GM21526 (cell line): ENCODE results near the gene COL4A2.
"Not testable (repeated sequence)": the region's sequence is repeated elsewhere in the genome, so short reads cannot be mapped to it uniquely, and the experiment has no call there.

Experiments used
- ATAC-seq: cut with Tn5 transposase; IDR thresholded peaks from one replicate; pipeline ENCODE4 v1.9.1; 2021; ENCODE audit warnings: moderate library complexity; ENCODE audit not compliant: unreplicated experiment, low FRiP score

COL4A2 gene

DNA sequence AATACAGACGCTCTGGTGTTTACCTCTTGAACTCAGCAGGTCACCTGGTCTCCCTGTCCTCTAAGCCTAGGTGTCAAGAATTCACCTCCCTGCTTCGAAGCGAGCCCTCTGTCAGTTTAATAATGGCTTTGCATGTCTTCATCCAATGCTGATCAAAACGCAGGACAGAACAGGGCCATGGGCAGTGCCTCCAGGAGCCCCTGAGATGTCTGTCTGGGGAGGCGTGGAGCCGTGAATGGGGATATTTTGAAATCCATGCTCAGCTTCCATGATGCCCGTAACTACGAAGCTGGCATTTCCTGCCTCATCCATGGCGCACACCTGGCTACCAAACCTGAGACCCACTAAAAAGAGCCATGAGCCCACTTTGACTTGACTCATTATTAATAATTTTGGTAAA lies 140.7 kb downstream of the COL4A2 start:
- ATAC-seq: no peak

DNA sequence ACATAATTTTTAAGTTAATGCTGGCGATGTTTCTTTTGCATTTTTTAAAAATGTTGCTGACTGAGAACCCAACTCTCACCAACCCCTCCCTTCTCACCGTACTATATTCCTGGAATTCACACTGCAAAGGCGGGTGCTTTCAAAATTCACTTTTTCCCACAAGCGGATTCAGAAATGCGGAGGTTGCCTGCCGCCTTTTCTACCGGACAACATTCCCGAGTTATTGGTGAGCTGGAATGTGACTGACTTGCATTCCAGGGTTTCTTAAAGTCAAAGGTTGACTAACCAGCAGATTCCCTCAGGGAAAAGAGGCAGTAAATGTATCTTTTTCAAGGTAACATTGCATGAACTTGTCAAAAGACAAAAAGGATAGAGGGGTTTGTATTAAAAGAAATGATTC lies 141.1 kb downstream of the COL4A2 start:
- ATAC-seq: no peak

DNA sequence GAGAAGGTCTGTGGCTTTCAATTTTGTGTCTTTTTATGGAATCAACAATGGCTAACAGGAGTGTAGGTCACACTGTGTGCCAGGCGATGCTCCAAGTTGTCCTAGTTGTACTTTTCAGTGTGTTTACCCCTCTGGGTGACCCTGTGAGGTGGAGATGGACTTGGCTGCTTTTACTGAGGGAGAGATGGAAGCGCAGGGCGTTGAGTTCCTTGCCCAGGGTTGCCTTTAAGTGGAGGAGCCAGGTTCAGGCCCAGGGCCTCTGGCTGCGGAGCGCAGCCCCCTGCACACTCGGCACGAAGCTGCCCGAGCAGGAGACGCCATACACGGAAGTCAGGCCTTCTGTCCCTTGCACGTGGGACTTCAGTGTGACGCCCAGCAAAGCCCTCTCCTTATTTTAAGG lies 141.6 kb downstream of the COL4A2 start:
- ATAC-seq: no peak

DNA sequence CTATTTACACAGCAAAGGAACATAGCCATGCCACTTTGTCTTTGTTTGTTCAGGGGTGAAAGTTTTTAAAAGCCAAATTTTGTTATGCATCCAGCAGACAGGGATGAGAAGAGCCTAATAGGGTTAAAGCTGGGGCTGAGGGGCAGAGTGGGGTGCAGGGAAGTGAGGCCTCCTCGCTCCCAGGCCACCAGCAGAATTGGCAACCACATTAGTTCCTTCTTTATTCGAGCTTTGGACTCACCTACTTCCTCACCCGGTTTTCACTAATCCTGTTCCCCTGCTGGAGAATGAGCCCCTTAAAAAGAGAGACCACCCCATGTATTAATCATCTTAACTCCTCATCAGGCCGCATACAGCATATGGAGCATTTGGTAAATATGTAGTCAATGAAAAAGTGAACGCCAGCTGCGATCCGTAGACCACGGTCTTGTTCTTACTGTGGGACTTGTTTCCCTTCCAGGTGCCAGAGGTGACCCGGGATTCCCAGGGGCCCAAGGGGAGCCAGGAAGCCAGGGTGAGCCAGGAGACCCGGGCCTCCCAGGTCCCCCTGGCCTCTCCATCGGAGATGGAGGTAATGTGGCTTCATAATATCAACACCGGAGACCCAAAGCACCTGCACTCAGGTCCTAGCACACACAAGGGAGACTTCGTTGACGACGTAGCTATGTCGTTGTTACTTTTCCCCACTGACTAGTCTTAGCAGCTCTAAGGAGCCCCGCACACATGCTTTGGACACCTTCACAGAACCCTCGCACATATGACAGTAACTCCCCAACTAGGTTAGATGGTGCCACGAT lies 142.3 kb downstream of the COL4A2 start:
- ATAC-seq: no peak

DNA sequence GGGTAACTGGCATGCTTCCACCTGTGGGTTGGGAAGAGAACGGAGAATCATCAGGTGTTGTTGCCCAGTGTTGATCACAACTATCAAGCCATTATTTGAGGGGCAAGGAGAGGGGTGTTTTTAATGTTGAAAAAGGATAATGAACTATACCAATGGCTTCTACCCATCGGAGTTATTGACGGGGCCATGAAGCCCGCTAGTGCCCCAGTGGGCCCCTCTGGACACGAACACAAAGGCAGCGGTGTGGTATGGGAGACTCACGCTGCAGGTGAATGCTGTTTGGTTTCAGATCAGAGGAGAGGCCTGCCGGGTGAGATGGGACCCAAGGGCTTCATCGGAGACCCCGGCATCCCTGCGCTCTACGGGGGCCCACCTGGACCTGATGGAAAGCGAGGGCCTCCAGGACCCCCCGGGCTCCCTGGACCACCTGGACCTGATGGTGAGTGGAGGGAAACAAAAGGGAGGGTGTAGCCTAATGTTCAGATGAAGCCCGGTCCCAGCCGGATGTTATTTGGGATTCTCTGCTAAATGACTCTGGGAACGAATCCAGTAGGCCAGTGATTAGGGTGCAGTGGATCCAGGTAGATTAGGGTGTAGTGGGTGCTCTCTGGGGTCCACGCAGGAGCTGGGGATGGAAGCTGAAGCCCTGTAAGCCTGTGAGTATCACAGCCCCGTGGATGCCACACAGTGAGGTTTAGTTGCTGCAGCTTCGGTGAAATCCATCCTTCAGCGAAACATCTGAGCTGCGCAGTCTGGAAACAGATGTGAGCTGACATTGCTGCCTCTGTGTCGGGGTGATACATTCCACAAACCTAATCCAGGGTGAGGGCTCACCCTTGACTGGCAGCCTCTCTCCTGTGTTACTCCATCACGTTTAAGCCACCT lies 143.2 kb downstream of the COL4A2 start:
- ATAC-seq: no peak

DNA sequence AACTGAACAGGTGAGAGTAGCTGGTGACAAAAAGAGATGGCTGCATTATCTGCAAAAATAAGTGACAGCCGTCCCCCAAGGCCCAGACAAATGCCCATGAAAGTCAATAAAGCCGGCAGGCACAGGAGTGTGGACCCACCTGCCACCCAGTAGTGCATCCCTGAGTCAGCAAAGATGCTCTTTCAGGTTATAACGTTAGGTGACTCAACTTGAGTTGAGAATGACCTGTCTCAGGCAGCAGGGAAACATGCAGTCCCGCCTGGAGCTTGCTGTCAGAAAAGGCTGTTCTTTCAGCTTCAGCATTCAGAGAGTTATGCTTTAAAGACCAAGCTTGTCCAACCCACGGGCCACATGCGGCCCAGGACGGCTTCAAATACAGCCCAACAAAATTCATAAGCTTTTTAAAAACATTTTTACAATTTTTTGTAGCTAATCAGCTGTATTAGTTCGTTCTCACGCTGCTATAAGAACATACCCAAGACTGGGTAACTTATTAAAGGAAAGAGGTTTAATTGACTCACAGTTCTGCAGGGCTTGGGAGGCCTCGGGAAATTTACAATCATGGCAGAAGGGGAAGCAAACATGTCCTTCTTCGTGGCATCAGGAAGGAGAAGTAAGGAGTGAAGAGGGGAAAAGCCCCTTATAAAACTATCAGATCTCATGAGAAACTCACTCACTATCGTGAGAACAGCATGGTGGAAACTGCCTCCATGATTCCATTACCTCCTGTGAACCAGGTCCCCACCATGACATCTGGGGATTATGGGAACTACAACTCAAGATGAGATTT lies 144.1 kb downstream of the COL4A2 start:
- no peak for ATAC-seq

DNA sequence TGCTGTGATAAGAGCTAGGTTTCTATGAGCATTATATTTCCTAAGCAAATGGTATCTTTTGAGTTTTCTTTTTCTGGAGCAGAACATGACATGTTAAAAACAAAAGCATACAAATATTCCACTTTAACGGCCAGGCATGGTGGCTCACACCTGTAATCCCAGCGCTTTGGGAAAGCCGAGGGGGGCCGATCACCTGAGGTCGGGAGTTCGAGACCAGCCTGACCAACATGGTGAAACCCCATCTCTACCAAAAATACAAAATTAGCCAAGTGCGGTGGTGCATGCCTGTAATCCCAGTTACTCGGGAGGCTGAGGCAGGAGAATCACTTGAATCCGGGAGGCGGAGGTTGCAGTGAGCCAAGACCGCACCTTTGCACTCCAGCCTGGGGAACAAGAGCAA lies 146.0 kb downstream of the COL4A2 start:
- ATAC-seq: not testable (repeated sequence)

DNA sequence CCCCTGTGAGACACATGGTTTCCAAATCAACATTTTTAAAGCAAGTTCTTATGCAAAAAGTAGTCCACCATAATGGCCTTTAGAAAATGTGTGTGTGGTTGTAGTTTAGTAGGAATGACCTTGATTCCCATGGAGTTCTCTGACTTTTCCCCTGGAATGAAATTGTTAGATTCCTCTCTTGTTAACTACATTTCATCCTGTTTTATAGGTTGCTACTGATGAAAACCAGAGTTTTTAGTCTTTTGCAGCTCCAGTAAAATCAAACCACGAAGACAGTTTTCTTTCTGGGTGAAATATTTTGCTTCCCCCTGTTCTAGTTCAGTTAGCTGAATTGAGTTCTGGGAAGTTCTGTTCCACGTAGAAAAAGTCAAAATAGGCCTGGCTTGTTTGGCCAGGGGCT lies 146.7 kb downstream of the COL4A2 start:
- ATAC-seq: no peak

DNA sequence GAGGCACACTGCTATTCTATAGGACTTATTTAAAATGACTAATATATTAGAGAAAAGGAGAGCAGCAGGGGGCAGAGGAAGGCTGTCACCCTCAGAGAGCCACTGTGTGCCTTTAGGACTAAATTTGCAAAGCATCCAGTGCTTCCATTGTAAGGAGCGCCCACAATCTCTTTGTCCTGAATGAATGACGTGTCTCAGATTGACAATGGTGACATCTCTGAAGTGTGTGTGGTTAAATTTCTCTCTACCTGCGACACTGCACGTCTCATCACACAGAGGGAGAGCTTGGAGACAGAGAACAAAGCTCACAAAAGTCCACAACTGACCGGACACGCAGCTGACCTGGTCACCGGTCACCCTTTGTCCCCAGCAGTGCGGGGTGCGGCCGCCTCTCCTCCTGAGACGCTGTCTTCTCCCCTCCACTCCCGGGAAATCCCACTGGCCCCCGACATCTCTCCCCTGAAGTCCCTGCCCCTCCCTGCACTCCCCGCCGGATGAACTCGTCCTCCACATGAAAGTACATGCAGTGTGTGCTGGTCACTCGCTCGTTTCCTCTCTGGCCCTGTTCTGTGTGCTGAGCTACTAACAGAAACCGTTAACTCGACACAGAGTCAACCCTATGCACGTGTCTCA lies 147.3 kb downstream of the COL4A2 start:
- ATAC-seq: no peak

DNA sequence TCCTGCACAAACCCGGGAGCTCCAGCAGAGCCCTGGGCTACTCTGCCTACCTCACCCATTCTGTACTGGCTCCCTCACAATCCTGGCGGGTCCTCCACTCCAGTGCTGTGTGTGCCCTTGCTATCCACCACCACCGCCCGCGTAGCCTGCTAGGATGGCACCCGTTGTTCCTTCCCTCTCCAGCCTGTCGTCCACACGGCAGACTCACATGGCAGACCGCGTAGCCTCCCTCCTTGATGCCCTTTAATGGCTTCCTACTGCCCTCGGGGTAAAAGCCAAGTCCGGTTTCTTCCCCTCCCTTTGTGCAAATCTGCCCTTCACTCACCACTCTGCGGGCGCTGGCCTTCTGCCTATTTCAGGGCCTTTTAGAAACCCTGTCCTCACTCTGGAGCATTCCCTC lies 147.9 kb downstream of the COL4A2 start:
- no peak for ATAC-seq

DNA sequence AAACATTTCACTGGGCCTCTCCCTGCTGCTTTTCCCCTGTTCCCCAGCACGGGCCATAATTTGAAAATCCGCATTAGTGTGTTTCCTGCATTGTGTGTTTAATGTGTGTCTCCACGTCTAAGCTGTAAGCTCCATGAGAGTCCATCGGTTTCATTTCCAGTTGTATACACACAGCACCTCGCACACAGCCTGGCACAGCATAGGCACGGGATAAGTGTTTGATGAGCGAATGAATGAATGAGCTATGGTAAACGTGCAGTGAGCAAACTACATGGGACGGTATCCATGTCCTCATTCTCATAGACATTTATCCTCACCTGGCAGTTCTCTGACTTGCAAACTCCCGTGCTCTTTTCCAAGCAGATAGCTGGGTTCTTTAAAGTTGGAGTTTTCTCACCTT lies 148.4 kb downstream of the COL4A2 start:
- ATAC-seq: no peak

DNA sequence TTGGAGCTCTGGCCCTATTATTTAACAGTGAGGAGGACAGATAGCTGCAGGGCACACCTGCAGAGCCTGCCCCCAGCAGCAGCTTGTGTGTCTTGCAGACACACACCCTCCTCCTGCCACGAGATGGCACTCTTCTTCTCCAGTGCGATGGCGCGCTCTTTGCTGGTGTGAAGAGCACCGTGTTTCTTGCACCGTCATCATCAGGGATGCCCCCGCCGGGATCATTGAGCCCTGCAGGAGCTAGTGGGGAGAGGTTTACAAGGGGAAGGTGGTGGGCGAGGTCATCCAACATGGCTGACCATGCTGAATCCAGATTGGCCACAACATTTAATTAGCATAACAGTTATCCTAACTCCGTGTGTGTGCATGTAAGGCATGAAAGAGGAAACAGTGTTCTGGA lies 148.9 kb downstream of the COL4A2 start:
- peak; percentile 98 for ATAC-seq

DNA sequence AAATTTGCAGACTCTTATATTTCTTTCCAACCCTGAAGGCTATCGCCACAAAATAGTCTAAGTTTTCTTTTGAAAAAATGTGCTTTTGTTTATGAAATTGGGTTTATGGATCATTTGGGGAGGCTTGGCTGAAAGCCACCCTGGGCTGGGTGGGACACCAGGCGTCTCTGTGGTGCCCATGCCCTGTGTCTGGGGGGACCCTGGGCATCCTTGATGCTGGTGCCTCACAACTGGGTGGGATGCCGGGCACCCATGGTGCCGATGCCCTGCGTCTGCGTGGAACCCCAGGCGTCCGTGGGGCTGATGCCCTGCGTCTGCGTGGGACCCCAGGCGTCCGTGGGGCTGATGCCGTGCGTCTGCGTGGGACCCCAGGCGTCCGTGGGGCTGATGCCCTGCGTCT lies 149.5 kb downstream of the COL4A2 start:
- ATAC-seq: no peak

DNA sequence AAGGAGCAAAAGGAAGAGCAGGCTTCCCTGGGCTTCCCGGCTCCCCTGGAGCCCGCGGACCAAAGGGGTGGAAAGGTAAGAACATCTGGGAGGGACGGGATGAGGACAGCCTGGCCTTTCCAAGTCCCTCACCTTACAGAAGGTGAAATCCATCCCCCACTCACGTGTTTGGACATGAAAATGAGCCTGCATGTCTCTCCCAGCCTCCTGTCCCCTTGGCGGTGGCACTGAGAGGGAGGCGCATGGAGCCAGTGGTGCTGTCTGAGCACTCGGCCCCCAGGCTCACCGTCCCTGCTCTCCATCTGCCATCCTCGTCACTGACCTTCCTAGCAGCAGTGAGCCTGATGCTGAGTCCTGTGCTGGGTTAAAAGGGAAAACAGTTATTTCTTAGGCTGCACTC lies 150.3 kb downstream of the COL4A2 start:
- no peak for ATAC-seq

DNA sequence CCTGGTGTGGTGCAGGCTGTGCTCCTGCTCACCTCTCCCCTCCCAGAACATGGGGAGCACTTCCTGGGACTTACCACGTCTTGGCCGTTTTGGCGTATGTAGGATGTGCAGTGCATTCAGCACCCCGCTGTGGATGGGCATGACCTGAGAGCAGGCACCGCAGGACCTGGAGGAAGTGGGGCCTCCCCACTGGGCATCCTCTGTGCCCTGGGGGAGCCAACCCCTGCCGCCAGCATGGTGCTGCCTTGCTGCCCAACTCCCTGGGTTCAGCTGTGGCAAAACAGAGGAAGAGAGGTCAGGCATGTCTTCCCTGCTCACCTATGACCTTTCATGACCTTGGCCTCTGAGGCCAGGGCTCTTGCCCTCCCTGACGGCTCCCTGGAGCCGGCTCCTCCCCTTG lies 150.9 kb downstream of the COL4A2 start:
- no peak for ATAC-seq

DNA sequence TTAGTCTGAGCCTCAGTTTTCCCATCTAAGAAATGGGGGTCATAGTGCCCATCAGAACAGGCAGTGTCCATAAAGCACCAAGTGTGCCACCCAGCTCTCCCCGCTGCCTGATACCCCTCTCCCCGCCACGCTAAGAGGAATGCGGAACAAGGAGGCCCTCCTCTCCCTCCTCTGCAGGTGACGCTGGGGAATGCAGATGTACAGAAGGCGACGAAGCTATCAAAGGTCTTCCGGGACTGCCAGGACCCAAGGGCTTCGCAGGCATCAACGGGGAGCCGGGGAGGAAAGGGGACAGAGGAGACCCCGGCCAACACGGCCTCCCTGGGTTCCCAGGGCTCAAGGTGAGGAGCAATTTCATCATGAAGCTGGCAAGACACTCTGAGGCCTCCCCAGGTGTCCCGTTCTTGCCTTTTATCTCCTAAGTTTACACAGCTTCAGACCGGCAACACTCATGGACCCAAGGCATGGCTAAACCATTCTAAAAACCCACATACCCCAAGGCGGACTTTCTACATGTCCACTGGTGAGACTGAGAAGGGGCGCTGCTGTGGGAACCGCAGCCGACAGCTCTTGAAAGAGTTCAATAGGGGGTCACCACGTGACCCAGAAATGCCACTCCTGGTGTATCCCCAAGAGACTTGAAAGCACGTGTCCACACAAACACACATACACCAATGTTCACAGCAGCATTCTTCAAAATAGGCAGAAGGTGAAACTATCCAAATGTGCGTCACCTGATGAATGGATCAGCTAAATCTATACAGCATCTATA lies 151.7 kb downstream of the COL4A2 start:
- ATAC-seq: no peak

DNA sequence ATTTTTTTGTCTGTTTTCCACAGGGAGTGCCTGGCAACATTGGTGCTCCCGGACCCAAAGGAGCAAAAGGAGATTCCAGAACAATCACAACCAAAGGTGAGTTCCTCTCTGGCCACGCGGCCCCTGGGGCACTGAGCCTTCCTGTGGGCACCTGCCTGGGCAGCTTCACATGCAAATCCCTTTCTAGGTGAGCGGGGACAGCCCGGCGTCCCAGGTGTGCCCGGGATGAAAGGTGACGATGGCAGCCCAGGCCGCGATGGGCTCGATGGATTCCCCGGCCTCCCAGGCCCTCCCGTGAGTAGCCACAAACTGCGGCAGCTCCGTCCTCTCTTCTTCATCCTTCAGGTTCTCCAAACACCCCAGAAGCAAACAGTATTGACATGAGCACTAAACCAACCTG lies 155.0 kb downstream of the COL4A2 start:
- no peak for ATAC-seq

DNA sequence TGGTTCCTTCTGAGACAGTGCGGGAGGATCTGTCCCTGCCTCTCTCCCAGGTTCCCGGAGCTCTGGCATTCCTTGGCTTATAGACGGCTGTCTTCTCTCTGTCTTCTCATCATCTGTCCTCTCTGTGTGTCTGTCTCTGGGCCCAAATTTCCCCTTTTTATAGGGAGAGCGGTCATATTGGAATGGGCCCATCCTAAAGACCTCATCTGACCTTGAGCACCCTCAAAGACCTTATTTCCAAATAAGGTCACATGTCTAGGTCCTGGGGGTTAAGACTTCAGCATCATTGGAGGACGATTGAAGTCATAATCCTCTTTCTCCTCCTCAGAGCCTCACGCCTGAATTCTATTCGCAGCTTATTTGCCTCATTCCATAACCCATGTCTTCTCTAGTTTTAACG lies 156.1 kb downstream of the COL4A2 start:
- no peak for ATAC-seq

DNA sequence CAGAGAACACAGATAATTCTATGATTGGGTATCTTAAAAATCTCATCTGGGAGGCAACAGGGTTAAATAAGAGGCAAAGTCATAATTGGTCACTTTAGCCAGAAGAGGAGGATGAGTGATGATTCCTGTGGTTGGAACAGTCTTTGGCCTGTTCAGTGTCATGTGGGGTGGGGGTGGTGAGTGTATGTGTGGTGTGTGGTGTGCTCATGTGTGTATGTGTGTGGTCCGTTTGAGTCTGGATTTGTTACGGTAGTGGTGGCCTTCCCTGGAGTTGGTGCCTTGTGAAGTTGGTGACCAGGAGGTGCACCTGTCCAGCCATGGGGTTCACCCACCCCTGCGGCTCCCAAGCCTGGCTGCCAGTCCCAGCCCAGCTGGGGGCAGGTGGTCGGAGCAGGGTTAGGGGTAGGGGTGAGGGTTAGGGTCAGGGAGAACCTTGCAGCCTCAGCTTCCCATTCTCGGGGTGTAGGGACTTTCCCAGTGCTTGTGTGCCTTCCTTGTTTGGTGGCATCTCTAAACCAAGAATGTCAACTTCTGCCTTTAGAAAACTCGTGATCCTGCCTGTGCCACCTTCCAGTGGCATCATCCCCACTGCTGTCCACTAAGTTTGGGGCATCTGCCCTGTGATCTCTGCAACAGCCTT lies 156.9 kb downstream of the COL4A2 start:
- ATAC-seq: no peak
